HCT116 (cell line): ENCODE data around the gene RPL36AL. TPM values are rescaled to one million over a fixed set of nuclear protein-coding genes. Genes with fewer than 3 reads are reported as not detected.

Experiments used
- ATAC-seq: fragments of 200-7000 bp; cut with Tn5 transposase; 2 replicates; pipeline ENCODE4 v1.9.1; 2020; ENCODE audit warnings: mild to moderate bottlenecking, moderate library complexity
- BruUV-seq: library from RNA; stranded (reverse); fragments of 400-500 nt; replicated peaks from 2 replicates; lab custom pipeline; 2021; lab: Mats Ljungman, UMichigan
- CTCF ChIA-PET: fragments of 300-600 bp; sonication (Branson Sonifier 250); formaldehyde crosslinking; loops from one replicate; lab custom pipeline; 2021; ENCODE audit warnings: antibody characterized with exemption; lab: Charles Lee
- POLR2A ChIA-PET: fragments of 300-600, 350-600 bp; sonication (Branson Sonifier 250); formaldehyde crosslinking; loops from one replicate; lab custom pipeline; 2021; ENCODE audit warnings: antibody characterized with exemption; lab: Charles Lee
- RAD21 ChIA-PET, 2 experiments: fragments of 300-600 bp; sonication (Branson Sonifier 250); formaldehyde crosslinking; loops; one replicate each; lab custom pipeline; 2023; ENCODE audit warnings: low total read pairs in 2 of 2; ENCODE audit not compliant: uncharacterized antibody in 2 of 2, unreplicated experiment in 2 of 2, low non-redundant PET in 1 of 2; lab: Charles Lee
- DNase-seq: peaks from one replicate; pipeline ENCODE4 v3.0.0-alpha.2; 2010; ENCODE audit warnings: low read depth, low spot score
- H2AFZ ChIP-seq: fragments of 200-600 bp; shearing (Covaris generic), sonication (generic); 2 replicates; pipeline ENCODE4 v1.6.1; 2017; ENCODE audit warnings: low read depth, mixed run types, mixed read lengths, antibody characterized with exemption, low read length; ENCODE audit not compliant: poor library complexity, severe bottlenecking
- H3K27ac ChIP-seq: 2 replicates; pipeline ENCODE4 v1.5.1; 2012; ENCODE audit warnings: low read depth, low read length
- H3K27me3 ChIP-seq: fragments of 200-600 bp; sonication (generic); 2 replicates; pipeline ENCODE4 v1.6.1; 2016; ENCODE audit warnings: mixed run types, low read length, mixed read lengths; ENCODE audit not compliant: insufficient read depth
- H3K36me3 ChIP-seq, 2 experiments: fragments of 200-500 bp in 1 of 2; fragments of 200-600 bp in 1 of 2; sonication (Bioruptor generic) in 1 of 2; sonication (generic) in 1 of 2; 2 replicates each; pipeline versions ENCODE4 v1.5.1 to v1.6.1; 2014 to 2016; ENCODE audit warnings: low read length in 2 of 2, inconsistent platforms in 1 of 2, mixed read lengths in 1 of 2, mixed run types in 1 of 2; ENCODE audit not compliant: insufficient read depth in 2 of 2, control insufficient read depth in 1 of 2
- H3K4me1 ChIP-seq, 2 experiments: fragments of 200-600 bp in 1 of 2; sonication (generic) in 1 of 2; 2 replicates each; pipeline versions ENCODE4 v1.5.1 to v1.6.1; 2012 to 2017; ENCODE audit warnings: low read length in 2 of 2, inconsistent platforms in 1 of 2, mild to moderate bottlenecking in 1 of 2, mixed read lengths in 1 of 2, mixed run types in 1 of 2, moderate library complexity in 1 of 2; ENCODE audit not compliant: insufficient read depth in 2 of 2, control insufficient read depth in 1 of 2
- H3K4me2 ChIP-seq: fragments of 200-600 bp; sonication (generic); 2 replicates; pipeline ENCODE4 v1.6.1; 2017; ENCODE audit warnings: mixed run types, low read length, mixed read lengths
- H3K4me3 ChIP-seq, 2 experiments: fragments of 200-600 bp in 1 of 2; sonication (generic) in 1 of 2; replicated peaks in 1 of 2; 2 replicates each; pipeline ENCODE4 v1.5.1; 2011 to 2016; ENCODE audit warnings: low read length in 2 of 2, control low read depth in 1 of 2, low read depth in 1 of 2, mild to moderate bottlenecking in 1 of 2, mixed read lengths in 1 of 2, mixed run types in 1 of 2
- H3K79me2 ChIP-seq: fragments of 200-600 bp; sonication (generic); 2 replicates; pipeline ENCODE4 v1.6.1; 2017; ENCODE audit warnings: mild to moderate bottlenecking, mixed run types, low read length, moderate library complexity, mixed read lengths; ENCODE audit not compliant: insufficient read depth
- H3K9ac ChIP-seq: fragments of 200-600 bp; sonication (generic); 2 replicates; pipeline ENCODE4 v1.6.1; 2016; ENCODE audit warnings: low read length, mixed read lengths
- H3K9me2 ChIP-seq: fragments of 200-600 bp; sonication (generic), shearing (Covaris generic); 2 replicates; pipeline ENCODE4 v1.6.1; 2017; ENCODE audit warnings: mixed run types, mild to moderate bottlenecking, moderate library complexity; ENCODE audit not compliant: insufficient read depth
- H3K9me3 ChIP-seq, 2 experiments: fragments of 200-500 bp in 1 of 2; fragments of 200-600 bp in 1 of 2; sonication (Bioruptor generic) in 1 of 2; sonication (generic) in 1 of 2; 2 replicates each; pipeline ENCODE4 v1.6.1; 2014 to 2017; ENCODE audit warnings: low read length in 2 of 2, mixed read lengths in 2 of 2, inconsistent platforms in 1 of 2, low read depth in 1 of 2, mild to moderate bottlenecking in 1 of 2, mixed run types in 1 of 2, moderate library complexity in 1 of 2; ENCODE audit not compliant: control insufficient read depth in 1 of 2, insufficient read depth in 1 of 2
- H4K20me1 ChIP-seq: fragments of 200-600 bp; sonication (generic), shearing (Covaris generic); 2 replicates; pipeline ENCODE4 v1.6.1; 2017; ENCODE audit warnings: mixed run types, mild to moderate bottlenecking, moderate library complexity; ENCODE audit not compliant: insufficient read depth
- ATF3 ChIP-seq: IDR thresholded peaks from 2 replicates; pipeline ENCODE4 v1.6.1; 2012
- CBX3 ChIP-seq: IDR thresholded peaks from 2 replicates; pipeline ENCODE4 v1.6.1; 2012; ENCODE audit warnings: low read depth
- CTCF ChIP-seq, 3 experiments: fragments of 200-600 bp in 1 of 3; sonication (generic) in 1 of 3; IDR thresholded peaks in 2 of 3; conservative IDR thresholded peaks in 1 of 3; 2 replicates each; pipeline ENCODE4 v1.5.1; 2012 to 2017; ENCODE audit warnings: low read depth in 2 of 3, low read length in 2 of 3, antibody characterized with exemption in 1 of 3, borderline replicate concordance in 1 of 3, control low read depth in 1 of 3, mild to moderate bottlenecking in 1 of 3, mixed read lengths in 1 of 3, mixed run types in 1 of 3, moderate library complexity in 1 of 3; ENCODE audit not compliant: insufficient read depth in 1 of 3
- EGR1 ChIP-seq: IDR thresholded peaks from 2 replicates; pipeline ENCODE4 v1.6.1; 2012; ENCODE audit warnings: low read depth
- EZH2 ChIP-seq: fragments of 200-600 bp; sonication (generic); IDR thresholded peaks from 2 replicates; pipeline ENCODE4 v1.6.1; 2017; ENCODE audit warnings: antibody characterized with exemption, mixed run types
- JUND ChIP-seq: IDR thresholded peaks from 2 replicates; pipeline ENCODE4 v1.6.1; 2012
- MAX ChIP-seq: IDR thresholded peaks from 2 replicates; pipeline ENCODE4 v1.6.1; 2012
- POLR2AphosphoS5 ChIP-seq: IDR thresholded peaks from 2 replicates; pipeline ENCODE4 v1.6.1; 2011; ENCODE audit warnings: mild to moderate bottlenecking, low read depth, low read length, moderate library complexity
- RAD21 ChIP-seq: IDR thresholded peaks from 2 replicates; pipeline ENCODE4 v1.6.1; 2012; ENCODE audit warnings: low read depth, mild to moderate bottlenecking
- SIN3A ChIP-seq: IDR thresholded peaks from 2 replicates; pipeline ENCODE4 v1.6.1; 2012; ENCODE audit warnings: low read depth
- SP1 ChIP-seq: IDR thresholded peaks from 2 replicates; pipeline ENCODE4 v1.6.1; 2012; ENCODE audit warnings: low read depth
- SRF ChIP-seq: IDR thresholded peaks from 2 replicates; pipeline ENCODE4 v1.6.1; 2012; ENCODE audit warnings: low read depth
- YY1 ChIP-seq: IDR thresholded peaks from 2 replicates; pipeline ENCODE4 v1.6.1; 2011; ENCODE audit warnings: low read length, low read depth, moderate library complexity, mild to moderate bottlenecking; ENCODE audit not compliant: insufficient replicate concordance; ENCODE audit errors: extremely low read depth
- ZBTB33 ChIP-seq: IDR thresholded peaks from 2 replicates; pipeline ENCODE4 v1.6.1; 2011; ENCODE audit warnings: mild to moderate bottlenecking, low read length, moderate library complexity; ENCODE audit not compliant: insufficient replicate concordance; ENCODE audit errors: extremely low read depth
- ZFX ChIP-seq: fragments of 450-650 bp; IDR thresholded peaks from 2 replicates; pipeline ENCODE4 v1.6.1; 2017
- ZNF274 ChIP-seq: fragments of 200-500 bp; sonication (Bioruptor generic); IDR thresholded peaks from 2 replicates; pipeline ENCODE4 v1.6.1; 2014; ENCODE audit warnings: mild to moderate bottlenecking, low read depth, low read length, inconsistent platforms
- intact Hi-C: fragments of 100-400 bp; cut with micrococcal nuclease; formaldehyde crosslinking; loops from 2 replicates; pipeline ENCODE4 v1.10.0; 2022
- total RNA-seq: library from RNA; stranded (reverse); gene quantifications from one replicate; pipeline ENCODE4 v1.2.1, GENCODE V29; 2021; ENCODE audit not compliant: unreplicated experiment

RPL36AL gene
- total RNA-seq, 1 experiment from 2014 or later, result 212 TPM

- no TSS peak for BruUV-seq
- no peak overlapping the region for H3K27ac ChIP-seq
- H3K79me2 ChIP-seq, result peaks cover 40% of the 10 kb centered on the region
- CTCF ChIA-PET, result no interaction called here
- intact Hi-C loops, result no loop called here
- H3K9ac ChIP-seq, result no peak overlapping the region
- no peak for DNase-seq
- no peak for TF ChIP-seq YY1
- TF ChIP-seq ZNF274, result no peak
- no peak for TF ChIP-seq MAX
- no peak for TF ChIP-seq EGR1
- no peak for TF ChIP-seq RAD21
- no peak for TF ChIP-seq EZH2
- TF ChIP-seq ATF3, result no peak
- TF ChIP-seq SIN3A, result no peak
- no peak for TF ChIP-seq POLR2AphosphoS5
- TF ChIP-seq CTCF (IDR thresholded peaks at IDR 0.05 in 2 of 3, conservative IDR thresholded peaks at IDR 0.05 in 1 of 3; ENCODE audit: borderline replicate concordance in 1 of 3, insufficient read depth in 1 of 3, low read depth in 2 of 3, low read length in 2 of 3), result no peak
- no peak for TF ChIP-seq ZBTB33
- TF ChIP-seq CBX3, result no peak
- TF ChIP-seq JUND, result no peak
- no peak for TF ChIP-seq ZFX
- no peak for TF ChIP-seq SRF
- no peak for TF ChIP-seq SP1
- no peaks in the 10 kb centered on the region for H3K9me2 ChIP-seq
- RAD21 ChIA-PET, result no interaction called here
- no peak overlapping the region for H2AFZ ChIP-seq
- ATAC-seq, result no peak
- peaks cover 4 to 16% of the 10 kb centered on the region in 2 experiments; a peak in 3 of 4 replicates for H3K36me3 ChIP-seq
- H3K9me3 ChIP-seq, result no peaks in the 10 kb centered on the region
- no peaks in the 10 kb centered on the region for H3K4me1 ChIP-seq
- H3K4me2 ChIP-seq, result no peak overlapping the region
- no peaks in the 10 kb centered on the region for H3K27me3 ChIP-seq
- no peak overlapping the region for H3K4me3 ChIP-seq
- POLR2A ChIA-PET, result no interaction called here
- H4K20me1 ChIP-seq, result no peaks in the 10 kb centered on the region
These were observed 12.8 kb downstream of the RPL36AL start for GRCh38 chr14:49607583-49607982.
